Upper lobe of left lung (tissue), 6 donors: Measurements from ENCODE around the gene MDP1. TPM values are rescaled to one million over a fixed set of nuclear protein-coding genes. Genes with fewer than 3 reads are reported as not detected.
"Not testable (repeated sequence)": the region's sequence is repeated elsewhere in the genome, so short reads cannot be mapped to it uniquely, and the experiment has no call there.

ENCODE experiments used
- ATAC-seq, 2 donors: fragments of 200-7000 bp; cut with Tn5 transposase; one replicate each; pipeline ENCODE4 v1.9.1; 2022; ENCODE audit warnings: mild to moderate bottlenecking in 2 of 2, moderate library complexity in 2 of 2; ENCODE audit not compliant: low FRiP score in 2 of 2
- DNase-seq, 2 donors: peaks; one replicate each; pipeline ENCODE4 v3.0.0-alpha.2; 2019 to 2020
- H3K27ac ChIP-seq, 4 donors: fragments of 200-600 bp; sonication (generic); one replicate each; pipeline ENCODE4 v1.5.1; 2016 to 2019
- H3K27me3 ChIP-seq, 4 donors: fragments of 200-600 bp; sonication (generic); one replicate each; pipeline ENCODE4 v1.5.1; 2017 to 2019
- H3K36me3 ChIP-seq, 4 donors: fragments of 200-600 bp; sonication (generic); one replicate each; pipeline ENCODE4 v1.5.1; 2016 to 2019
- H3K4me1 ChIP-seq, 4 donors: fragments of 200-600 bp; sonication (generic); one replicate each; pipeline ENCODE4 v1.5.1; 2018 to 2019
- H3K4me3 ChIP-seq, 4 donors: fragments of 200-600 bp; sonication (generic); one replicate each; pipeline ENCODE4 v1.5.1; 2017 to 2019; ENCODE audit warnings: mild to moderate bottlenecking in 2 of 4, moderate library complexity in 1 of 4
- H3K9me3 ChIP-seq, 4 donors: fragments of 200-600 bp; sonication (generic); one replicate each; pipeline ENCODE4 v1.5.1; 2018 to 2019
- EP300 ChIP-seq, 4 donors: sonication (generic); formaldehyde crosslinking; IDR thresholded peaks; one replicate each; pipeline ENCODE4 v1.5.1; 2017; ENCODE audit warnings: antibody characterized with exemption in 4 of 4, control low read depth in 2 of 4
- POLR2A ChIP-seq, 4 donors: fragments of 450-650 bp; IDR thresholded peaks; one replicate each; pipeline ENCODE4 v1.5.1; 2016 to 2017; ENCODE audit warnings: antibody characterized with exemption in 4 of 4, mild to moderate bottlenecking in 2 of 4
- POLR2AphosphoS5 ChIP-seq, 2 donors: sonication (generic); formaldehyde crosslinking; IDR thresholded peaks; one replicate each; pipeline ENCODE4 v1.5.1; 2017; ENCODE audit warnings: antibody characterized with exemption in 2 of 2
- WGBS, 2 donors: methylation state at CpG; one replicate each; pipeline ENCODE4 v1.1.5; 2017 to 2018; 5-methylcytosine and 5-hydroxymethylcytosine counted together
- total RNA-seq, 6 donors: library from RNA; depleted of rRNA in 4 of 6; stranded (reverse); fragments of >200 nt in 4 of 6; gene quantifications; one replicate each; pipeline versions ENCODE4 v1.1.0 to v1.2.1, GENCODE V29; 2016 to 2021
- TF ChIP-seq, protein P1 (sequence below), 6 experiments: fragments of 450-650 bp in 4 of 6; fragments of 200-600 bp in 2 of 6; sonication (generic) in 2 of 6; IDR thresholded peaks; one replicate each; pipeline ENCODE4 v1.5.1; 2016 to 2019; ENCODE audit warnings: antibody characterized with exemption in 6 of 6
- donor health status: DM: no; HTN: no; CAD: no; lungs with moderate emphysema.
- donor health status: DM: no; HTN: yes; CAD: no; lungs with severe emphysema.

The MDP1 gene
- total RNA-seq, 6 donors from 2014 or later, result 8.1 to 21.1 (median 12.7) TPM

GRCh38 chr14:24231263-24232120 lies 15.6 kb upstream of the MDP1 start:
- Histone ChIP-seq H3K9me3 (no peaks in the 10 kb centered on the region), H3K4me3 (peak overlapping the region; percentile 71 to 90 (median 79)), H3K27ac (peak overlapping the region; percentile 88 to 92 (median 91)), H3K4me1 (peaks cover 23 to 49% (median 29%) of the 10 kb centered on the region in 4 donors), H3K36me3 (peaks cover 3 to 34% (median 15%) of the 10 kb centered on the region in 4 donors), H3K27me3 (no peaks in the 10 kb centered on the region)
- DNase-seq (no peak), ATAC-seq (peak in 1 of 2 donors; percentile 15)
- no peak for TF ChIP-seq EP300 (IDR thresholded peaks at IDR 0.05)
- no peak for TF ChIP-seq POLR2AphosphoS5 (IDR thresholded peaks at IDR 0.05)
- TF ChIP-seq, protein P1, sequence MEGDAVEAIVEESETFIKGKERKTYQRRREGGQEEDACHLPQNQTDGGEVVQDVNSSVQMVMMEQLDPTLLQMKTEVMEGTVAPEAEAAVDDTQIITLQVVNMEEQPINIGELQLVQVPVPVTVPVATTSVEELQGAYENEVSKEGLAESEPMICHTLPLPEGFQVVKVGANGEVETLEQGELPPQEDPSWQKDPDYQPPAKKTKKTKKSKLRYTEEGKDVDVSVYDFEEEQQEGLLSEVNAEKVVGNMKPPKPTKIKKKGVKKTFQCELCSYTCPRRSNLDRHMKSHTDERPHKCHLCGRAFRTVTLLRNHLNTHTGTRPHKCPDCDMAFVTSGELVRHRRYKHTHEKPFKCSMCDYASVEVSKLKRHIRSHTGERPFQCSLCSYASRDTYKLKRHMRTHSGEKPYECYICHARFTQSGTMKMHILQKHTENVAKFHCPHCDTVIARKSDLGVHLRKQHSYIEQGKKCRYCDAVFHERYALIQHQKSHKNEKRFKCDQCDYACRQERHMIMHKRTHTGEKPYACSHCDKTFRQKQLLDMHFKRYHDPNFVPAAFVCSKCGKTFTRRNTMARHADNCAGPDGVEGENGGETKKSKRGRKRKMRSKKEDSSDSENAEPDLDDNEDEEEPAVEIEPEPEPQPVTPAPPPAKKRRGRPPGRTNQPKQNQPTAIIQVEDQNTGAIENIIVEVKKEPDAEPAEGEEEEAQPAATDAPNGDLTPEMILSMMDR (IDR thresholded peaks at IDR 0.05), result no peak
- no peak for TF ChIP-seq POLR2A (IDR thresholded peaks at IDR 0.05)
- WGBS, 2 donors, result 11 to 13% methylated on average over 23 of the region's 23 CpGs

DNA sequence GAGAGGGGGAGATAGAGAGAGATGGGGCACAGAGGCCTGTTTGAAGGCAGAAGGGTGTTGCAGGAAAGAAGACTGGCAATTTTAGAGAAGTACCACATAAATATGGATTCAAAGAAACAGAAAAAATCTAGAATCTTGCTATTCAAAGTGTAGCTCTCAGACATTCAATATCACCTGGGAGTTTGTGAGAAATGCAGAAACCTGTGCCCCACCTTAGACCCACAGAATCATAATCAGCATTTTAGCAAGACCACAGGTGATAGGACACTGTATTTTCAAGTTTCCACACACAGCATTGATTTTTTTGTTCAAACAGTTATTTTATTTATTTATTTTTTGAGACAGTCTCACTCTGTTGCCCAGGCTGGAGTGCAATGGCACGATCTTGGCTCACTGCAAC lies 13.0 kb upstream of the MDP1 start:
- Histone ChIP-seq H3K9me3 (no peaks in the 10 kb centered on the region), H3K4me3 (no peak overlapping the region), H3K27ac (no peak overlapping the region), H3K36me3 (peaks cover 0 to 21% (median 3%) of the 10 kb centered on the region in 4 donors), H3K27me3 (no peaks in the 10 kb centered on the region), H3K4me1 (peaks cover 21 to 37% (median 22%) of the 10 kb centered on the region in 4 donors)
- ATAC-seq (no peak), DNase-seq (no peak)
- no peak for TF ChIP-seq POLR2A (IDR thresholded peaks at IDR 0.05)
- TF ChIP-seq EP300 (IDR thresholded peaks at IDR 0.05), result no peak
- TF ChIP-seq, protein P1 (IDR thresholded peaks at IDR 0.05), result no peak
- no peak for TF ChIP-seq POLR2AphosphoS5 (IDR thresholded peaks at IDR 0.05)
- 0 to 78% methylated on average over 1 of the region's 1 CpG for WGBS, 2 donors

GRCh38 chr14:24226473-24226872 lies 10.6 kb upstream of the MDP1 start:
- ATAC-seq, result no peak
- H3K4me3 ChIP-seq, result no peak overlapping the region
- peaks cover 0 to 21% (median 3%) of the 10 kb centered on the region in 4 donors for H3K36me3 ChIP-seq
- no peak for TF ChIP-seq POLR2AphosphoS5 (IDR thresholded peaks at IDR 0.05)
- TF ChIP-seq, protein P1 (IDR thresholded peaks at IDR 0.05), result no peak
- TF ChIP-seq EP300 (IDR thresholded peaks at IDR 0.05), result no peak
- no peak for TF ChIP-seq POLR2A (IDR thresholded peaks at IDR 0.05)
- WGBS, 2 donors, result 86 to 91% methylated on average over 1 of the region's 1 CpG
- DNase-seq, result no peak
- peaks cover 10 to 24% (median 12%) of the 10 kb centered on the region in 4 donors for H3K4me1 ChIP-seq
- no peaks in the 10 kb centered on the region for H3K27me3 ChIP-seq
- H3K27ac ChIP-seq, result no peak overlapping the region
- no peaks in the 10 kb centered on the region for H3K9me3 ChIP-seq

DNA sequence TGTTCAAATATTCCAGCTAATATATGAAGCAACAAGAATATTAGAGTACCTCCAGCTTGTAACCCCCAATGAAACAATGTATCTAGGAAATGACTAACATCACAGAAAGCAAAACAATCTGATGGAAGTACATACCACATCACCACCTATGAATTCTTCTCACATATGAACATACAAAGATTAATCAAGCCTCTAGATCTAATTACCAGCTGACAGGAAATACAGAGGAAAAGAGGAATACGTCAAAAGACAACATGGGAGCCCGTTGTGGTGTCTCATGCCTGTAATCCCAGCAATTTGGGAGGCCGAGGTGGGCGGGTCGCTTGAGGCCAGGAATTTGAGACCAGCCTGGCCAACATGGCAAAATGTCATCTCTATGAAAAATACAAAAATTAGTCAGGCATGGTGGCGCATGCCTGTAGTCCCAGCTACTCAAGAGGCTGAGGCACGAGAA lies 8.8 kb upstream of the MDP1 start:
- peak overlapping the region in 1 of 4 donors; percentile 60 for H3K27ac ChIP-seq
- H3K4me1 ChIP-seq, result peaks cover 0 to 12% (median 4%) of the 10 kb centered on the region in 4 donors
- H3K9me3 ChIP-seq, result no peaks in the 10 kb centered on the region
- no peak overlapping the region for H3K4me3 ChIP-seq
- H3K27me3 ChIP-seq, result no peaks in the 10 kb centered on the region
- peaks cover 0 to 21% (median 3%) of the 10 kb centered on the region in 4 donors for H3K36me3 ChIP-seq
- TF ChIP-seq POLR2AphosphoS5 (IDR thresholded peaks at IDR 0.05) (no peak), EP300 (IDR thresholded peaks at IDR 0.05) (no peak), POLR2A (IDR thresholded peaks at IDR 0.05) (no peak)
- TF ChIP-seq, protein P1 (IDR thresholded peaks at IDR 0.05), result no peak
- ATAC-seq (no peak), DNase-seq (no peak)
- 73 to 78% methylated on average over 7 of the region's 7 CpGs for WGBS, 2 donors

GRCh38 chr14:24222987-24223386 lies 7.1 kb upstream of the MDP1 start:
- DNase-seq, H3K4me3 ChIP-seq, H3K9me3 ChIP-seq, H3K27me3 ChIP-seq, H3K27ac ChIP-seq, H3K4me1 ChIP-seq, ATAC-seq: not testable (repeated sequence)
- WGBS, 2 donors, result 100% methylated on average over 3 to 4 of the region's 4 CpGs
- peaks cover 0 to 13% (median 5%) of the 10 kb centered on the region in 4 donors for H3K36me3 ChIP-seq
